ENCODE data around the gene AAR2. TPM values are rescaled to one million over a fixed set of nuclear protein-coding genes. Genes with fewer than 3 reads are reported as not detected.

The AAR2 gene
- total RNA-seq, 1 donor from 2014 or later = 51.4 TPM

GRCh38 chr20:36219671-36220220 lies 16.5 kb upstream of the AAR2 start:
- no peak for TF ChIP-seq CTCF (IDR thresholded peaks at IDR 0.05)
- no peak for DNase-seq (ENCODE audit: low spot score in 2 of 2)
- H3K4me3 ChIP-seq = no peak overlapping the region
- intact Hi-C loops (cut with DNase I) = no loop called here
- no peaks in the 10 kb centered on the region for H3K27me3 ChIP-seq
- H3K36me3 ChIP-seq = peaks cover 30 to 43% of the 10 kb centered on the region in 2 donors
- H3K4me1 ChIP-seq = no peaks in the 10 kb centered on the region
- H3K27ac ChIP-seq = no peak overlapping the region
- H3K9me3 ChIP-seq = no peaks in the 10 kb centered on the region

GRCh38 chr20:36225666-36226065 lies 10.6 kb upstream of the AAR2 start:
- peaks cover 23 to 40% of the 10 kb centered on the region in 2 donors for H3K36me3 ChIP-seq
- no peaks in the 10 kb centered on the region for H3K27me3 ChIP-seq
- intact Hi-C loops (cut with DNase I) = no loop called here
- no peak overlapping the region for H3K4me3 ChIP-seq
- H3K9me3 ChIP-seq = no peaks in the 10 kb centered on the region
- no peaks in the 10 kb centered on the region for H3K4me1 ChIP-seq
- no peak for DNase-seq (ENCODE audit: low spot score in 2 of 2)
- no peak overlapping the region for H3K27ac ChIP-seq
- no peak for TF ChIP-seq CTCF (IDR thresholded peaks at IDR 0.05)

GRCh38 chr20:36228770-36229169 lies 7.5 kb upstream of the AAR2 start:
- Histone ChIP-seq H3K4me1 (no peaks in the 10 kb centered on the region), H3K27ac (no peak overlapping the region), H3K9me3 (no peaks in the 10 kb centered on the region), H3K27me3 (no peaks in the 10 kb centered on the region), H3K36me3 (peaks cover 12 to 22% of the 10 kb centered on the region in 2 donors), H3K4me3 (no peak overlapping the region)
- DNase-seq (ENCODE audit: low spot score in 2 of 2) = no peak
- intact Hi-C loops (cut with DNase I) = no loop called here
- TF ChIP-seq CTCF (IDR thresholded peaks at IDR 0.05) = no peak

GRCh38 chr20:36230019-36230418 lies 6.3 kb upstream of the AAR2 start:
- no peaks in the 10 kb centered on the region for H3K9me3 ChIP-seq
- TF ChIP-seq CTCF (IDR thresholded peaks at IDR 0.05) = no peak
- intact Hi-C loops (cut with DNase I) = no loop called here
- peaks cover 12 to 22% of the 10 kb centered on the region in 2 donors for H3K36me3 ChIP-seq
- H3K27ac ChIP-seq = no peak overlapping the region
- DNase-seq (ENCODE audit: low spot score in 2 of 2) = no peak
- no peaks in the 10 kb centered on the region for H3K4me1 ChIP-seq
- no peak overlapping the region for H3K4me3 ChIP-seq
- H3K27me3 ChIP-seq = no peaks in the 10 kb centered on the region

GRCh38 chr20:36231331-36231730 lies 4.9 kb upstream of the AAR2 start:
- no peak overlapping the region for H3K27ac ChIP-seq
- intact Hi-C loops (cut with DNase I) = no loop called here
- H3K4me1 ChIP-seq = peaks cover 4 to 5% of the 10 kb centered on the region in 2 donors
- H3K27me3 ChIP-seq = no peaks in the 10 kb centered on the region
- H3K9me3 ChIP-seq = no peaks in the 10 kb centered on the region
- no peak for TF ChIP-seq CTCF (IDR thresholded peaks at IDR 0.05)
- peaks cover 10 to 12% of the 10 kb centered on the region in 2 donors for H3K36me3 ChIP-seq
- H3K4me3 ChIP-seq = no peak overlapping the region
- DNase-seq (ENCODE audit: low spot score in 2 of 2) = no peak

Data from ascending aorta (tissue), 2 donors.